Hematopoietic multipotent progenitor cell treated with erythropoietin and hydrocortisone succinate and interleukin-3 and kit ligand, for 4 days (in vitro differentiated cells): ENCODE data around the gene SEPTIN12.
"Not testable (repeated sequence)": the region's sequence is repeated elsewhere in the genome, so short reads cannot be mapped to it uniquely, and the experiment has no call there.

Source experiments
- DNase-seq: peaks from one replicate; pipeline ENCODE4 v3.0.0-alpha.2; 2015

SEPTIN12 gene

DNA sequence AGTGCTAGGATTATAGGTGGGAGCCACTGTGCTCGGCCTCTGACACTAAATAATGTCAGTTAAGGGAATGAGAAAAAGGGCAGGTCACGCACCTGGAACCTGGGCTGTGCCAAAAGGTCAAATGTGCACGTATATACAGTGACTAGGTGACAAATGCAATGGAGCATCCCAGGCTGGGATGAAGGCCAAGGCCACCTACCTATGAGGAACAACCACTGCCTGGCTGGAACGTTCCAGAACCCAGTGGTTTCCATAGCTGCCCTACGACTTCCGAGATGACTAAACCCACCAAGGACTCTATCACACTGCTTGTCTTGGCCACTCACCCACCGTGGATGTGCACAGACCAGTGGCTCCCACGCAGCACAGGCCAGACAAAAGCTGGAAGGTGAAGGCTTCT lies 37.2 kb downstream of the SEPTIN12 start:
- DNase-seq = no peak

DNA sequence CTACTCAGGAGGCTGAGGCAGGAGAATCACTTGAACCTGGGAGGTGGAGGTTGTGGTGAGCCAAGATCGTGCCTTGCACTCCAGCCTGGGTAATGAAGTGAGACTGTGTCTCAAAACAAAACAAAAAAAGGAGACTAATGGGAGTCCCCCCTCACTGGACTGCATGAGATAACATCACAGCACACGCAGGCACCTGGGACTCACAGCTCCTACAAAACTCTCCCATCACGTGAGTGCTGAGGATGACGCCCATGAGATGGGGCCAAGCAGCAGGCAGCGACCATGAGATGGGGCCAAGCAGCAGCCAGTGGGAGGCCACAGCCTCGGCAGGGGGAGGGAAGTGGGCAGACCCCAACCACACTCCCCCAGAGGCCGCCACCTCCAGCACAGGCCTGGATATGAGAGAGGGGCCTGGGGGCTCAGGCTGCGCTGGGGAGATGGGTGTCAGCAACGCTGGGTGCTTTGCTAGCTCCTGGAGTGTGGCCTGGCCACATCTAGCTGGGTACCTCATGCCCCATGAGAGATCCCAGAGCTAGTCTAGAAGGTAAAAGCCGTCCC lies 38.4 kb downstream of the SEPTIN12 start:
- no peak for DNase-seq

DNA sequence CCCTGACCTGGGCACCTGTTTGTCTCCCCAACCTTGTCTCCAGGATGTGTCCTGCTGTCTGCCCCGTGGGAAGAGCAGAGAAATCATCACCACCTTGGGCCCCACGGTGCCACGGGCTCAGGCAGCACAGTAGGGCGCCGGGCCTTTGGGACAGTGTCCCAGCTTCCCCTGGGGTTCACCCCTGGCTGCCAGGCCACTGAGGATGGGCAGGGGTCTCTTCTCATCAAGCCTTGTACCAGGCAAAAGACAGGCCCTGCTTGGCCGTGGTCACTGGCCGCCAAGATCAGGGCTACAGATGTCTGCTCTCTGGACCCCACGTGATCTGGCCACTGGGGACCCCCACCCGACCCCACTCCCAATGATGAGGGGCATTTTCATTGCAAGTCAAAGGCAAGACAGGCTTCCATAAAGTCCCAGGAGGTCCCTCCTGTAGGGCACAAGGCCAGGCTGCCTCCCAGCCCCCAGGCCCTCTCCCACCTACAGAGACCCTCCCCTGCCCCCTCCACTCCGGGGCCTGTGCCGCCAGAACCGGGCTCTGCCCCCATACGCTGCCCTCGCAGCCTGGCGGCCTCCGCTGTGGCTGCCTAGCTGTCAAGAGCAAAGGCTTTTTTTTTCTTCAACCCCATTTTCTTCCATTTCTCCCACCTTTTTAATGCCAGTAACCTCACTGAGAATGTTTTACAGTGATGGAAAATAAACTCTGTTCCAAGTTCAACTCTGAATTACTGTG lies 39.3 kb downstream of the SEPTIN12 start:
- DNase-seq = no peak

DNA sequence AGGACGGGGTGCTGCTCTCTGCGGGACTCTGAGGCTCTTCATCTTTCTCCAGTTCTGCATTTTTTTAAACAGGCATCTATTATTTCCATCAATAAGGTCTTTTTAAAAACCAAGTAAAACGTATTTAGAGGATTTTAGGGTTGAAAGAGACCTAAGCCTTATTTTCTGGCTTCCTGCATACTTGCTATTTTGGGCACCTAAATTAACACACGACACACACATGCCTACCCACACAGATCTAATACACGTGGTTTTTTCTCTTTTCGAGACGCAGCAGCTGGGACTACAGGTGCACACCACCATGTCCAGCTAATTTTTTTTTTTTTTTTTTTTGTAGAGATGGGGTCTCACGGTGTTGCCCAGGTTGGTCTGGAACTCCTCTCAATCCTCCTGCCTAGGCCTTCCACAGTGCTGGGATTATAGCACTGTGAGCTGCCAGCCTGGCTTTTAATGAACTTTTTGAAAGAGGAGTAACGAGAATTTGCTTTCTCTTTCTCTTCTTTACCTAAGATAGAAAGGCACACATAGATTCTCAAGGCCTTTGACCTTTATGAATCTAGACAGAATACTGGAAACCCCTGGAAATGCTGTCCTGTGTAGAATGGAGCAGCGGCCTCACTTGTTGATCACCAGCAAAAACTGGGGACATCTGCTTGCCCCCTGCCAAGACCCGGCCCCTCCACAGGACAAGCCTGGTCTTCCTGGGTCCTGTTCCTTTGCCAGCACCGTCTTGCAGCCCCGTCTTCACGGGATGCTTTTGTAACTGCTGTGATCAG lies 40.1 kb downstream of the SEPTIN12 start:
- no peak for DNase-seq

DNA sequence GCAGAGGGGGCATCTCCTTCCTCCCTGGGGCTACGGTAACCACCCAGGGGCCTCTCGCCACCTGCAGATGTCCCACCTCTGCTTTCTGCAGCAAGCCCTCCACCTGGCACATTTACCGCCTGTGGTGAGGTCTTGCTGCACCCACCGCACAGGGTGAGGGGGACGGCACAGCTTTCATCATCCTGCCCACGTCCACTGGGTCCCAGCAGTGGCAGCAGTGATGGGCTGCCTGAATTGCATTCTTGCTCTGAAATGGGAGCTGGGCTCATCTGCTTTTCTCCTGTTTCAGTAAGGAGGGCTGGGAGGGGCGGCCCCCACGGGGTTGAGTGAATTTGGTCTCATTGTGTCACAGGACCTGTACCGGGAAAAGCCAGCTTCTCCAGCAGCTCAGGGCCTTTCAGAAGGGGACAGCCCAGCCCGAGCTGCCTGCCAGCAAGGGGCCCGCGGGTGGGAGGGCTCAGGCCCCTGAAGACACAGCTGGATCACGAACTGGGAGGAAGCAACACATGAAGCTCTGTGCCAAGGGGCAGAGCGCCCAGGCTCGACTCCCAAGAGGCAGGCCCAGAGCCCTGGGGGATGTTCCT lies 41.1 kb downstream of the SEPTIN12 start:
- DNase-seq = no peak

DNA sequence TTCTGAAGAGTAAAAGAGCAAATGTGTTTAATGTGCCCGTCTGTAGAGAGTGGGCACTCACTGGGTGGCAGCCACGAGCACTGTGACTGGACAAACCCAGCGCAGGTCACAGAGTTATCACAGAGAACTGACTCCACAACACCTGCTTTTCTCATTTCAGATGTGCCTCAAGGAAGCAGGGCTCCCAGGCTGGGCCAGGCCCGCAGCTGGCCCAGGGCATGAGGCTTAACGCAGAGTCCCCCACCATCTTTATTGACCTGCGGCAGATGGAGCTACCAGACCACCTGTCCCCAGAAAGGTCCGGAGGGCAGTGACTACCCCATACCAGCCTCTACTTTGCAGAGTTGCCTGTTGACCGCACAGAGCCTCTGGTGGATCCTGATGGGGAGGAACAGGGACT lies 41.9 kb downstream of the SEPTIN12 start:
- no peak for DNase-seq

DNA sequence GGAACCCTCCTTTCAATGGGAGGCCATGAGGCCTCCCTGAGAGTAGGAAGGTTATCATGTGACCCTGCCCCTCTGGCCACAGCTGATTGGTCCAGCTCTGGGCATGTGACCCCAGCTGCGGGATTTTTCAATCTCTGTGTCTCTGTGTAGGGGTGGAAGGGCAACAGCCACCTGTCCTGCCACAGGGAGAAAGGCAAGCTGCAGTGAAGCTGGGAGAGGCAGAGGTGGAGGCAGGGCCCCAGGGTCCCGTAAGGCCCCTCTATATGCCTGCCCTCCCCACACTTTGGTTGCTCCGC lies 42.9 kb downstream of the SEPTIN12 start:
- no peak for DNase-seq

DNA sequence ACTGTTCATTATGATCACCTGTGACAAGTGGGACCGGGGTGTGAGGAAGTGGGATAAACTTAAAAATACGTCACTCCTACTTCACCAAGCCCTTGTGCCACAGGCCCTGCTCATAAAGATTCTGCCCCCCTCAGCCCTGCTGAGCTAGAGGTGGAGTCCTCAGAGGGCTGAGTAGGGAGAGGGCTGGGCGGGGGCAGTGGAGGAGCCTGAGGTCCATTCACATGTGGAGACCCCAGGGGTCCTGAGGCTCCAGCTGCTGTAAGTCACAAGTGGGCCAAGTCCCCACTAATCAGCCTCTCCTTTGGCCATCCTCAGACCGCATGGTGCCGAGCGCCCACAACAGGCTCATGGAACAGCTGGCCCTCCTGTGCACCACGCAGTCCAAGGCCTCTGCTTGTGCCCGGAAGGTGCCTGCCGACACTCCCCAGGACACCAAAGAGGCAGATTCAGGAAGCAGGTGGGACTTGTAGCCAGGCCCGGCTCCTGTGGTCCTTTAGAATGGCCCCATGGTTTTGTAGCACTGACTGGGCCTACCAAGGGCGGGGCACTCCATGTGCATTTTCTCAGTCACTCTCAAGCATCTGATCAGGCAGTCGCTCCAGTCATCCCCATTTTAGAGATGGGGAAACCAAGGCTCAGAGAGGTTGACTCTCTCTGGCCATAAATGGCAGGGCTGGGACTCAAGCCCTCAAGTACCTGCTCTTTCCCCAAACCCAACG lies 43.4 kb downstream of the SEPTIN12 start:
- DNase-seq = no peak

DNA sequence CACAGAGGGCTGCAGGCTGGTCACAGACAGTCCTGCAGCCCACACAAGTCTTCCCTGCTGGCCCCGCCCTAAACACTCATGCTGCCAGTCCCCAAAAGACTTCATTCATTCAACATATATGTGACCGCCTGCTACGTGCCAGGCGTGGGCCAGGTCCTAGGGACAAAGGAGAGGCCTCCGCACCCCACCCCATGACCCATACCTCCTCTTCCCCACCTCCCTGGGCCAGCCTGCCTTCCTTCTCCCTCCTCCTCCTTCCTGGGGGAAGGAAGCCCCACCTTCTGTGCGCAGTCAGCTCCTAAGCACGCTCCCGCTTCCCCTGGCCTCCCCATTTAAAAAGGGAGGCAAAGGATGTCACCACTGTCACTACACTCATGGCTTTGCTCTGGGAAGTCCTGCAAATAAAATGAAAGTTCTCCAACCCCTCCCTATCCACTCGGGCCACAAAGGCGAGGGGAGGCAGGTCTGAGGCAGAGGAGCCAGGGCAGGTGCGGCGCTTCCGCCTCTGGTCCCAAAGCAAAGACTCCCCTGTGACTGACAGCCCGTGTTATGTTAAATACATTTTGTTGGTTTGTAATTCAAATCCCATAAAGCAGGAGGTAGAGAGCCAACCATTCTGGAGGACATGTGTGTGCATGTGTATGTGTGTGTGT lies 44.8 kb downstream of the SEPTIN12 start:
- DNase-seq = no peak

DNA sequence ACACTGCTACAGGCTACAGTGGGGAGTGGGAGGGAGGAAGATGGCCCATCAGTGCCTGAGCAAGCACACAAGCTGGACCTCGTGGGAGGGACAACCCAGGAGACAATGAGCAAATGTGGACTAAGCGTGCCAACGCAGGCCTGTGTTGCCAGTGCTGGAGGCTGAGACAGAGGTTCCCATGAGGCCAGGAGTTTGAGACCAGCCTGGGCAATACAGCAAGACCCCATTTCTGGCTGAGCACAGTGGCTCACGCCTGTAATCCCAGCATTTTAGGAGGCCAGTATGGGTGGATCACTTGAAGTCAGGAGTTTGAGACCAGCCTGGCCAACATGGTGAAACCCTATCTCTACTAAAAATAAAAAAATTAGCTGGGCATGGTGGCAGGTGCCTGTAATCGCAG lies 49.8 kb downstream of the SEPTIN12 start:
- DNase-seq = not testable (repeated sequence)

DNA sequence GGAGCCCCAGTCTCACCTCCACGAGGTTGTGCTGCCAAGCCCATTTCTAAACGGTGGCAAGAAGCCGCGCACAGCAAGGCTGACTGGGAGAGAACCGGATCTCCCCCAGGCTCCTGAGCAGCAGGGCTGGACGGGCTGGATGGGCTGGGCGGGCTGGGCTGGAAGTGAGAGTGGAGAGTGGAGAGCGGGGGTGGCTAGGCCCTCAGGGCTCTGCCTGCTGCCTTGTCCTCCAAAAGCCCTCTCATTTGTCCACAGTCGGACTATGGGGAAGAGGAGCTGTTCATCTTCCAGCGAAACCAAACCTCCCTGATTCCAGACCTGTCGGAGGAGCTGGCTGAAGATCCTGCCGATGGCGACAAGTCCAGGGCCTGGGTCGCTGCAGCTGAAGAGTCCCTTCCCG lies 50.6 kb downstream of the SEPTIN12 start:
- DNase-seq = no peak

DNA sequence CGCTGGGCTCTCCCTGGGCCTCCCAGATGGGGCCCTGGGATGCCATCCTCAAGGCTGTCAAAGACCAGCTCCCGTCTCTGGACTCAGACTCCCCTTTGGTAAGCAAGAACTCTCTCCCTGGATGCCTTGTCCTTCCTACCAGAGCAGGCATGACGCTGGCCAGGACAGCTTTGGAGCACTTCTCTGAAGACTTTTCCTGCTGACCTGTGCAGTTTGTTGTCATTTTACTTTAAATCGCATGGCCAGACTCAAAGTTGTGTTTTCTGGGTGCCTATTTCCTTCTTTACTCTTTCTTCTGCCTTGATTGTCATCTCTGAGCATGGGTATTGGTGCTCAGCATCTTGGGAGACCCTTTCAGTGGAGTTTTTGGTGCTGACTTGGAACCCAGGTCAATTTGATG lies 51.6 kb downstream of the SEPTIN12 start:
- DNase-seq = no peak

DNA sequence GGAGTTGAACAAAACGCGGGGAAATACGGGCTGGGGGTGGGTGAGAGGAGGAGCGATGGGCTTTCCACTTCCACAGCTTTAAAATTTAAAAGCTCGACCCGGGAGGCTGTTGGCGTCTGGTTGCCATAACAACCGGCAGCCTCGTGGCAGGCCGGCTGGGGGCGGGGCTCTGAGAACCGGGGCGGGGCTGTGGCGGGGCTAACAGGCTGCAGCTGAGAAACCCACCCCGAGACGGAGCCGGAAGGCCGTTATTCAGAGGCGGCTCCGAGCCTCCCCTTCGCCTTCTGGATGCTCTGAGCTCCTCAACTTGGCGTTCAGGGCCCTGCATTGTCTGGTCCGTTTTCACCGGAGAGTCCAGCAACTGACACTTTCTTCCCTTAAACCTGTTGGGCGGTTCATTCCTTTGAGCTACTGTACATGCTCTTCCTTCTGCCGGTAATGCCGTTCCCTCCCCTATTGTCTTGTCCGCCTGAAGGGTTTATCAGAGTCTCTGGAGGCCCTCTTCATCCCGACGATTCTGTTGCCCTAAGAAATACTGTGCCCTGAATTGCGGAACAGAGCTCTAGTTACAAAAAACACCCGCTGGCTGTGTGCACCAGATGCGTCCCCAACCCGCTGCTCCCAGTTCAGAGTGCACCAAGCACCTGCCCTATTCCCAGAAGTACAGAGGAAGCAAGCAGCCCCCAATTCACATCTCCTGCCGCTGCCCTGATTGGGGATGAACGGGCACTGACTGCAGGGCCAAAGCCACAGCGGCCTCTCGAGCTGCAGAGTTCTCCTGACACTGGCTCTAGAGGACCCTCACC lies 53.2 kb downstream of the SEPTIN12 start:
- peak; percentile 95 for DNase-seq

DNA sequence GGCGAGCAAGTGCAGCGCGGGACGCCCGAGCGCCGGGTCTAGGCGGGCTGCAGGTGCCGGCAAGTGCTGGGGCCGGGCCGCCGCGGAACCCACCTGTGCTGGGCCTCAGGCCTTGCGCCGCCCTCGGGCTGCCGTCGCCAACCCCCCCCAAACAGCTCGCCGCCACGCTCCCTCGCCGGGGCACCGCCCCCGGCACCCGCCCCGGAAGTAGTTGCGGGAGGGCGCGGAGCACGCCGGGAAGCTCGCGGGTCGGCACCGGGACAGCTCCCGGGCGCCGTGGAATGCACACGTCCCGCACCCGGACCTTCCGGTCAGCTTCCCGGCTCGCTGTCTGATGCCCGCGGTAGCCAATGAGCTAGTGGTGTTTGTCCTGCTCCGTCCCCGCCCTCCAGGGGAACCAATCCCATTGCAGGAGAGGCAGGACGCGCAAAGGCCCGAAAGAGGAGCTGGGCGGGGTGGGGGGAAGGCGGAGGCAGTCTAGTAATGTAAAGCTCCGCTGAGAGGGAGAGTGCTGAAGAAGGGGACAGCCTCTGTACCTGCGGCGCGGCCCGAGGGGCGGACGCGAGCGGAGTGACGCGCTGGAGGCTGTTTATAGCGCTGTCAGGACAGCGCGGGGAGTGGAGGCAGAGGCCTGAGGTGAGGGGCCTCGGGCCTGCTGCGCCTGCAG lies 53.9 kb downstream of the SEPTIN12 start, which contains the start of the genes ANKS3 and DNAAF8:
TSS of gene ANKS3 (minus strand) at position 209 of the 667 bp plus-strand sequence. CDS start 4,122 bp downstream, outside the sequence.
TSS of gene DNAAF8 (plus strand) at position 475 of the 667 bp plus-strand sequence. CDS start 1,978 bp downstream, outside the sequence.
- DNase-seq = peak; percentile 98

DNA sequence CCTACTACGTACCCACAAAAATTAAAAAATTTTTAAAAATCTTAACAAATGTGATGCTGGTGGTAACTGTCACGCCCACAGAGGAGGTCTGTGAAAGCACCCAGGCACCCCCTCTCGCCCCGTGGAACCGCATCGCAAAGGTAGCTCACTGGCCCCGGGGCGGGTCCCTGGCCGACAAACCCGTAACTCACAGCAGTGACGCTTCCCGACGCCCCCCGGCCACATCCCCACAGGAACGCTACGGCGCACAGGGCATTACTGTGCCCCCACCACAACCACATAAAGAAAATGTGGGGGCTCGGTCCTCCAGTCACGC lies 54.4 kb downstream of the SEPTIN12 start:
- peak; percentile 40 for DNase-seq

DNA sequence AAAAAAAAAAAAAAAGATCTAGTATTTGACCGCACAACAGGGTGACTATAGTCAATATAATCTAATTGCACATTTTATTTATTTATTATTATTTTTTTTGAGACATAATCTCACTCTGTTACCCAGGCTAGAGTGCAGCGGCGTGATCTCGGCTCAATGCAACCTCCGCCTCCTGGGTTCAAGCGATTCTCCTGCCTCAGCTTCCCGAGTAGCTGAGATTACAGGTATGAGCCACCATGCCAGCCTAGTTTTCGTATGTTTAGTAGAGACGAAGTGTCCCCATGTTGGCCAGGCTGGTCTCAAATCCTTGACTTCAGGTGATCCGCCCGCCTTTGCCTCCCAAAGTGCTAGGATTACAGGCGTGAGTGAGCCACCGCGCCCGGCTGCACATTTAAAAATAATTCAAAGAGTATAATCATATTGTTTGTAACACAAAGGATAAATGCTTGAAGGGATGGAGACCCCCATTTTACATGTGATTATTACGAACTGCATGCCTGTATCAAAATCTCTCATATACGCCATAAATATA lies 54.9 kb downstream of the SEPTIN12 start:
- DNase-seq = no peak

DNA sequence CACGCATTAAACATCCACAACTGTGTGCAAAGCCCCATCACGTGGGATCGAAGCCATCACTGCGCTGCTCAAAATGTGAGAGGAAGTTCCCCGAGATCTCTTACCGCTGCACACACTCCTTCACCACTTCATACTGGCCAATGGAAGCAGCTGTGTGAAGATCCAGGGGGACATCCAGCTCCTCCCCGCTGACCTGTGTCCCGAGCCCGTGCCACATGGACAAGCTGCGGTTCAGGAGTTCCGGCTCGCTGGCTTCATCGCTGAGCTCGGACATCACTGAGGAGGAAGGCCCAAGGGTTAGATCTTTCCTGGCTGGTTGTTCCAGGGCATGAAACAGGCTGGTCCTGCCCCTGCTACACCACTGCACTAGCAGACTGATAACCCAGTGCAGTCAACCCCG lies 58.3 kb downstream of the SEPTIN12 start:
- DNase-seq = no peak

DNA sequence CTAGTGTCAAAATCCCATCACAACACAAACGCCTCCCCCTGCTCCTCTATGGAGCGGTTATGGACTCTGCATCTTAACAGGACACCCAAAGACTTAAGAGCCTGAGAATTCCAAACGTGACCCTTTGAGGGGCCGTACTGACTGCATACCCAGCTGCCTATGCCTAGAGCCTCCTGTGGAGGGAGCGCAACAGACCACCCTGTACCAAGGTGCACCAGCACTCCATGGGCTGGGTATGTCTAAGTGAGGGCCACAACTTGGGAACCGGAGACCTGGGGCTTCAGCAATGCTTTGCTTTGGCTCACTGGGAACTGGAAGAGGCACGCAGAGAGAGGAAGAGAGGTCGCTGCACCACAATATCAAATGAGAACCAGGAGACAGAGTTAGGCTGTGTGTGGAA lies 59.5 kb downstream of the SEPTIN12 start:
- DNase-seq = no peak
